GM21390 (cell line): ENCODE data around the gene KIAA0825.
"Not testable (repeated sequence)": the region's sequence is repeated elsewhere in the genome, so short reads cannot be mapped to it uniquely, and the experiment has no call there.

ENCODE experiments used
- ATAC-seq: cut with Tn5 transposase; IDR thresholded peaks from one replicate; pipeline ENCODE4 v1.9.1; 2021; ENCODE audit not compliant: unreplicated experiment

Gene KIAA0825

GRCh38 chr5:94196953-94197352 lies 421.5 kb downstream of the KIAA0825 start:
- no peak for ATAC-seq

GRCh38 chr5:94192658-94193391 lies 425.6 kb downstream of the KIAA0825 start:
- ATAC-seq, result peak; percentile 51

GRCh38 chr5:94191604-94192003 lies 426.8 kb downstream of the KIAA0825 start:
- no peak for ATAC-seq

GRCh38 chr5:94188725-94189124 lies 429.7 kb downstream of the KIAA0825 start:
- no peak for ATAC-seq

GRCh38 chr5:94184870-94185269 lies 433.5 kb downstream of the KIAA0825 start:
- no peak for ATAC-seq

- ATAC-seq, result peak; percentile 53
These were observed 436.5 kb downstream of the KIAA0825 start for GRCh38 chr5:94181895-94182294.

GRCh38 chr5:94180761-94181160 lies 437.6 kb downstream of the KIAA0825 start:
- no peak for ATAC-seq

GRCh38 chr5:94175912-94176311 lies 442.5 kb downstream of the KIAA0825 start:
- no peak for ATAC-seq

- ATAC-seq, result no peak
These were observed 443.5 kb downstream of the KIAA0825 start for GRCh38 chr5:94174748-94175411.

GRCh38 chr5:94173100-94173499 lies 445.3 kb downstream of the KIAA0825 start:
- ATAC-seq, result no peak

GRCh38 chr5:94171070-94171469 lies 447.3 kb downstream of the KIAA0825 start:
- ATAC-seq, result not testable (repeated sequence)

GRCh38 chr5:94170158-94170557 lies 448.2 kb downstream of the KIAA0825 start:
- peak; percentile 85 for ATAC-seq

GRCh38 chr5:94168151-94168550 lies 450.3 kb downstream of the KIAA0825 start:
- no peak for ATAC-seq

- ATAC-seq, result no peak
These were observed 456.6 kb downstream of the KIAA0825 start for GRCh38 chr5:94161801-94162200.

GRCh38 chr5:94159144-94159543 lies 459.3 kb downstream of the KIAA0825 start:
- no peak for ATAC-seq

- no peak for ATAC-seq
These were observed 460.5 kb downstream of the KIAA0825 start for GRCh38 chr5:94157704-94158539.

GRCh38 chr5:94154672-94155071 lies 463.7 kb downstream of the KIAA0825 start:
- ATAC-seq, result no peak

- ATAC-seq, result no peak
These were observed 464.5 kb downstream of the KIAA0825 start for GRCh38 chr5:94153736-94154450.

- not testable (repeated sequence) for ATAC-seq
These were observed 474.8 kb downstream of the KIAA0825 start for GRCh38 chr5:94143621-94144020.

GRCh38 chr5:94140300-94140699 lies 478.1 kb downstream of the KIAA0825 start:
- ATAC-seq, result no peak

- no peak for ATAC-seq
These were observed 488.3 kb downstream of the KIAA0825 start for GRCh38 chr5:94130077-94130476.
